ENCODE data around the gene EIPR1.

EIPR1 gene

GRCh38 chr2:3303583-3304406, 73.8 kb downstream of the EIPR1 start:
- peak; percentile 72 for DNase-seq (ENCODE audit: low spot score)

GRCh38 chr2:3302751-3303582, 74.7 kb downstream of the EIPR1 start:
- no peak for DNase-seq (ENCODE audit: low spot score)

- DNase-seq (ENCODE audit: low spot score): no peak
Observed at GRCh38 chr2:3302421-3302750, 75.2 kb downstream of the EIPR1 start.

GRCh38 chr2:3301001-3301400, 76.6 kb downstream of the EIPR1 start:
- no peak for DNase-seq (ENCODE audit: low spot score)

GRCh38 chr2:3300224-3300995, 77.2 kb downstream of the EIPR1 start:
- DNase-seq (ENCODE audit: low spot score): no peak

- DNase-seq (ENCODE audit: low spot score): no peak
Observed at GRCh38 chr2:3299703-3300102, 77.9 kb downstream of the EIPR1 start.

GRCh38 chr2:3299130-3299529, 78.5 kb downstream of the EIPR1 start:
- DNase-seq (ENCODE audit: low spot score): no peak

- no peak for DNase-seq (ENCODE audit: low spot score)
Observed at GRCh38 chr2:3298191-3298590, 79.4 kb downstream of the EIPR1 start.

GRCh38 chr2:3297523-3297922, 80.1 kb downstream of the EIPR1 start:
- no peak for DNase-seq (ENCODE audit: low spot score)

GRCh38 chr2:3296182-3296972, 81.2 kb downstream of the EIPR1 start:
- DNase-seq (ENCODE audit: low spot score): no peak

GRCh38 chr2:3294493-3294892, 83.1 kb downstream of the EIPR1 start:
- DNase-seq (ENCODE audit: low spot score): no peak

GRCh38 chr2:3294069-3294468, 83.5 kb downstream of the EIPR1 start:
- peak; percentile 13 for DNase-seq (ENCODE audit: low spot score)

GRCh38 chr2:3293221-3293620, 84.4 kb downstream of the EIPR1 start:
- no peak for DNase-seq (ENCODE audit: low spot score)

GRCh38 chr2:3292416-3292815, 85.2 kb downstream of the EIPR1 start:
- DNase-seq (ENCODE audit: low spot score): no peak

GRCh38 chr2:3291750-3292149, 85.9 kb downstream of the EIPR1 start:
- no peak for DNase-seq (ENCODE audit: low spot score)

- no peak for DNase-seq (ENCODE audit: low spot score)
Observed at GRCh38 chr2:3291113-3291512, 86.5 kb downstream of the EIPR1 start.

- no peak for DNase-seq (ENCODE audit: low spot score)
Observed at GRCh38 chr2:3290655-3291054, 87.0 kb downstream of the EIPR1 start.

- no peak for DNase-seq (ENCODE audit: low spot score)
Observed at GRCh38 chr2:3289971-3290370, 87.6 kb downstream of the EIPR1 start.

- DNase-seq (ENCODE audit: low spot score): no peak
Observed at GRCh38 chr2:3289526-3289925, 88.1 kb downstream of the EIPR1 start.

GRCh38 chr2:3289171-3289515, 88.5 kb downstream of the EIPR1 start:
- no peak for DNase-seq (ENCODE audit: low spot score)

- no peak for DNase-seq (ENCODE audit: low spot score)
Observed at GRCh38 chr2:3288470-3289170, 89.0 kb downstream of the EIPR1 start.

All from SW480 (cell line).